GM23338 (cell line): ENCODE results near the gene IL13. TPM values are rescaled to one million over a fixed set of nuclear protein-coding genes. Genes with fewer than 3 reads are reported as not detected.

ENCODE experiments used
- ATAC-seq: fragments of 200-7000 bp; cut with Tn5 transposase; 3 replicates; pipeline ENCODE4 v1.9.1; 2020
- DNase-seq: peaks from one replicate; pipeline ENCODE4 v3.0.0-alpha.2; 2015; ENCODE audit warnings: low spot score
- H2AFZ ChIP-seq: fragments of 200-600 bp; sonication (generic); 2 replicates; pipeline ENCODE4 v1.8.0; 2016; ENCODE audit warnings: antibody characterized with exemption, mild to moderate bottlenecking, moderate library complexity
- H3F3A ChIP-seq: fragments of 200-600 bp; sonication (generic); replicated peaks from 2 replicates; pipeline ENCODE4 v1.8.0; 2017; ENCODE audit warnings: antibody characterized with exemption, mixed run types, low read depth
- H3K27ac ChIP-seq: fragments of 200-600 bp; sonication (generic); 2 replicates; pipeline ENCODE4 v1.6.1; 2016; ENCODE audit warnings: low read depth
- H3K27me3 ChIP-seq: fragments of 200-600 bp; sonication (generic); 2 replicates; pipeline ENCODE4 v1.8.0; 2016; ENCODE audit warnings: mild to moderate bottlenecking, mixed run types, moderate library complexity; ENCODE audit not compliant: insufficient read depth
- H3K36me3 ChIP-seq: fragments of 200-600 bp; sonication (generic); 2 replicates; pipeline ENCODE4 v1.8.0; 2016; ENCODE audit warnings: mild to moderate bottlenecking; ENCODE audit not compliant: insufficient read depth
- H3K4me1 ChIP-seq: fragments of 200-600 bp; sonication (generic); 2 replicates; pipeline ENCODE4 v1.8.0; 2016; ENCODE audit warnings: mild to moderate bottlenecking, moderate library complexity; ENCODE audit not compliant: insufficient read depth
- H3K4me2 ChIP-seq: fragments of 200-600 bp; sonication (generic); 2 replicates; pipeline ENCODE4 v1.7.1; 2017; ENCODE audit warnings: mixed run types
- H3K4me3 ChIP-seq: fragments of 200-600 bp; sonication (generic); 2 replicates; pipeline ENCODE4 v1.6.1; 2016; ENCODE audit warnings: mixed run types
- H3K79me2 ChIP-seq: fragments of 200-600 bp; sonication (generic); replicated peaks from 2 replicates; pipeline ENCODE4 v1.8.0; 2017; ENCODE audit warnings: mild to moderate bottlenecking; ENCODE audit not compliant: insufficient read depth
- H3K9me2 ChIP-seq: fragments of 200-600 bp; sonication (generic); 2 replicates; pipeline ENCODE4 v1.8.0; 2017; ENCODE audit not compliant: insufficient read depth
- H4K20me1 ChIP-seq: fragments of 200-600 bp; sonication (generic); replicated peaks from 2 replicates; pipeline ENCODE4 v1.8.0; 2017; ENCODE audit warnings: mild to moderate bottlenecking; ENCODE audit not compliant: insufficient read depth
- H3K27ac Mint-ChIP-seq: 2 replicates; pipeline ENCODE4 v1.8.0; 2020; ENCODE audit warnings: inconsistent platforms, mild to moderate bottlenecking, moderate library complexity, mixed read lengths
- H3K27me3 Mint-ChIP-seq: 3 replicates; pipeline ENCODE4 v1.8.0; 2022; ENCODE audit warnings: low read depth, mild to moderate bottlenecking, moderate library complexity, mixed read lengths, inconsistent platforms; ENCODE audit not compliant: insufficient read depth, poor library complexity
- H3K36me3 Mint-ChIP-seq: 3 replicates; pipeline ENCODE4 v1.8.0; 2021; ENCODE audit warnings: low read depth, mild to moderate bottlenecking, inconsistent platforms, moderate library complexity, mixed read lengths
- H3K4me1 Mint-ChIP-seq: 3 replicates; pipeline ENCODE4 v1.8.0; 2020; ENCODE audit warnings: mild to moderate bottlenecking, inconsistent platforms, mixed read lengths
- H3K4me3 Mint-ChIP-seq: 3 replicates; pipeline ENCODE4 v1.8.0; 2021; ENCODE audit warnings: moderate library complexity, mild to moderate bottlenecking, inconsistent platforms, mixed read lengths
- H3K9me3 Mint-ChIP-seq: 3 replicates; pipeline ENCODE4 v1.8.0; 2020; ENCODE audit warnings: moderate library complexity, mild to moderate bottlenecking, inconsistent platforms, mixed read lengths
- EZH2 ChIP-seq: fragments of 200-600 bp; sonication (generic); IDR thresholded peaks from one replicate; pipeline ENCODE4 v1.8.0; 2017; ENCODE audit warnings: antibody characterized with exemption, mild to moderate bottlenecking, low read depth; ENCODE audit not compliant: unreplicated experiment
- POLR2AphosphoS5 ChIP-seq: IDR thresholded peaks from 2 replicates; pipeline ENCODE4 v1.6.1; 2016; ENCODE audit warnings: antibody characterized with exemption, low read depth
- STAT1 ChIP-seq: IDR thresholded peaks from one replicate; pipeline ENCODE4 v1.6.1; 2016; ENCODE audit warnings: antibody characterized with exemption; ENCODE audit not compliant: unreplicated experiment
- ZNF331 ChIP-seq: fragments of 250-450 bp; sonication (Bioruptor Pico); IDR thresholded peaks from 2 replicates; pipeline ENCODE4 v1.5.0; 2020; ENCODE audit warnings: low read depth, mild to moderate bottlenecking, moderate library complexity
- polyA plus RNA-seq: library from polyadenylated mRNA; unstranded; fragments of >200 nt; fragmentation: Nextera tagmentation; extraction: Ambion mirVana; gene quantifications from 2 replicates; pipeline ENCODE4 v1.2.1, GENCODE V29; 2016
- total RNA-seq: library from RNA; depleted of rRNA; stranded (reverse); fragments of >200 nt; shearing (Covaris generic); gene quantifications from 2 replicates; pipeline ENCODE4 v1.2.3, GENCODE V29; 2014
- TF ChIP-seq, protein P1 (sequence below), 2 experiments: fragments of 200-600 bp in 1 of 2; sonication (generic) in 1 of 2; conservative IDR thresholded peaks; 2 replicates each; pipeline versions ENCODE4 v1.5.1 to v1.6.1; 2016 to 2017; ENCODE audit warnings: antibody characterized with exemption in 2 of 2, low read depth in 2 of 2, mild to moderate bottlenecking in 2 of 2, moderate library complexity in 1 of 2
- TF ChIP-seq, protein P2 (sequence below): IDR thresholded peaks from 2 replicates; pipeline ENCODE4 v1.6.1; 2016; ENCODE audit warnings: antibody characterized with exemption
- TF ChIP-seq, protein P3 (sequence below): fragments of 250-450 bp; sonication (Bioruptor Pico); IDR thresholded peaks from 2 replicates; pipeline ENCODE4 v1.5.0; 2020; ENCODE audit warnings: mild to moderate bottlenecking, moderate library complexity

IL13 gene
- total and polyA plus RNA-seq, 2 experiments from 2014 or later: not detected

DNA sequence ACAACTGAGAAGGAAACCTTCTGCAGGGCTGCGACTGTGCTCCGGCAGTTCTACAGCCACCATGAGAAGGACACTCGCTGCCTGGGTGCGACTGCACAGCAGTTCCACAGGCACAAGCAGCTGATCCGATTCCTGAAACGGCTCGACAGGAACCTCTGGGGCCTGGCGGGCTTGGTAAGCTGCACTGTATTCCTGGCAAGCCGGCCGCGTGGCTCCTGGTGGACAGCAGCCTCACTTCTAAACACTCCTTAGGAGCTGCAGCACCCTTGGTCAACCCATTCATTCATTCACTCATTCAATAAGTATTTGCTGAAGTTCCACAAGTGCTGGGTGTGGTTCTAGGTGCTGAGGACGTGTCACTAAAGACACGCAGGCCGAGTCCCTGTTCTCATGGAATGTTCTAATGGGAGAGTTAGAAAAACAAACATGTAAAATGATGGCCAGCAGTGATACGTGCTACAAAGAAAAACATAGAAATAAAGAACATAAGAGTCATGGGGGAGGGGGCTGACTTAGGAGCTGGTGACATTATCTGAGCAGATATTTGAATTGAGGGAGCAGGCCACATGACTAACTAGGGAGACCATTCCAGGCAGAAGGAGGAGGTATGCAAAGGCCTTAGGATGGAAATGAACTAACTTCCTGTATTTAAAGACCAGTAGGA is 21.9 kb downstream of the IL13 start:
- no peak overlapping the region for H2AFZ ChIP-seq
- H3K9me2 ChIP-seq: no peaks in the 10 kb centered on the region
- Mint-ChIP-seq H3K4me3 (no peak overlapping the region), H3K27ac (no peak overlapping the region), H3K4me1 (peaks cover 6% of the 10 kb centered on the region), H3K9me3 (no peaks in the 10 kb centered on the region), H3K27me3 (no peaks in the 10 kb centered on the region), H3K36me3 (no peaks in the 10 kb centered on the region)
- H3K4me2 ChIP-seq: no peak overlapping the region
- TF ChIP-seq EZH2: no peak
- H3K4me1 ChIP-seq: no peaks in the 10 kb centered on the region
- H3K36me3 ChIP-seq: no peaks in the 10 kb centered on the region
- H3K79me2 ChIP-seq: no peaks in the 10 kb centered on the region
- H3F3A ChIP-seq: no peaks in the 10 kb centered on the region
- no peak overlapping the region for H3K4me3 ChIP-seq
- no peak overlapping the region for H3K27ac ChIP-seq
- no peaks in the 10 kb centered on the region for H3K27me3 ChIP-seq
- DNase-seq: no peak
- ATAC-seq: no peak
- no peaks in the 10 kb centered on the region for H4K20me1 ChIP-seq

DNA sequence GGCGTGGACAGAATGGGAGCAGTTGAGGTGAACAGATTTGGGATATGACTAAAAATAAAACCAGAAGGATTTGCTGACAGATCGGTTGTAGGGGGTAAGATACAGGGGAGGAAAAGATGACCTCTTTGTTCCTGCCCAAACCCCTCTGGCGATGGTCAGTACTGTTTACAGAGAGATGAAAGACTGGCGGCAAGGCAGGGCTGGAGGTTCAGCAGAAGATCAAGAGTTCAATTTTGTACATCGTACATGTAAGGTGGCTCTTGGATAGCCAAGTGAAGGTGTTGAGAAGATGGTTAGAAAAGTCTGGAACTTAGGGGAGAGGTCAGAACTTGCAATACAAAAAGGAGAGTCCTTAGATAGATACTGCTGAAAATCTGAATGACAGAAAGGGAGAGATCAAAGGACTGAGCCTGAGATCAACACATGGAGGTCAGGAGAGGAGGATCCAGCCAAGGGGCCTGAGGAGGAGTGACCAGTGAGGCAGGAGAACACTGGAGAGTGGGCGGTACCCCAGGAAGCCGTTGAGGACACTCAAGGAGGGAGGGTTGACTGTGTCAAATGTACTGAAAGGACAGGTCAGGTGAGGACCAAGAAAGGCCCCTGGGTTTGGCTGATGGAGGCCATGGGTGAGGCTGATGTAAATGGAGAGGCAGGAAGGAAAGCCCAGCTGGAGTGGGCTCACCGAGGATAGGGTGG is 23.0 kb downstream of the IL13 start:
- Histone ChIP-seq H3K27ac (no peak overlapping the region), H2AFZ (no peak overlapping the region), H3K9me2 (no peaks in the 10 kb centered on the region), H3K4me3 (no peak overlapping the region), H3K4me1 (no peaks in the 10 kb centered on the region), H3K79me2 (no peaks in the 10 kb centered on the region), H3K4me2 (no peak overlapping the region), H4K20me1 (no peaks in the 10 kb centered on the region), H3K36me3 (no peaks in the 10 kb centered on the region), H3F3A (no peaks in the 10 kb centered on the region), H3K27me3 (no peaks in the 10 kb centered on the region)
- H3K4me3 Mint-ChIP-seq: no peak overlapping the region
- H3K4me1 Mint-ChIP-seq: peaks cover 6% of the 10 kb centered on the region
- no peaks in the 10 kb centered on the region for H3K36me3 Mint-ChIP-seq
- H3K27ac Mint-ChIP-seq: 0 out of 2 replicates have a peak overlapping the region, but pooled peaks have one; percentile 37
- ATAC-seq (no peak), DNase-seq (no peak)
- no peaks in the 10 kb centered on the region for H3K9me3 Mint-ChIP-seq
- no peaks in the 10 kb centered on the region for H3K27me3 Mint-ChIP-seq
- TF ChIP-seq POLR2AphosphoS5: no peak
- TF ChIP-seq ZNF331 (CRISPR knock-in tag): no peak
- TF ChIP-seq, protein P1, sequence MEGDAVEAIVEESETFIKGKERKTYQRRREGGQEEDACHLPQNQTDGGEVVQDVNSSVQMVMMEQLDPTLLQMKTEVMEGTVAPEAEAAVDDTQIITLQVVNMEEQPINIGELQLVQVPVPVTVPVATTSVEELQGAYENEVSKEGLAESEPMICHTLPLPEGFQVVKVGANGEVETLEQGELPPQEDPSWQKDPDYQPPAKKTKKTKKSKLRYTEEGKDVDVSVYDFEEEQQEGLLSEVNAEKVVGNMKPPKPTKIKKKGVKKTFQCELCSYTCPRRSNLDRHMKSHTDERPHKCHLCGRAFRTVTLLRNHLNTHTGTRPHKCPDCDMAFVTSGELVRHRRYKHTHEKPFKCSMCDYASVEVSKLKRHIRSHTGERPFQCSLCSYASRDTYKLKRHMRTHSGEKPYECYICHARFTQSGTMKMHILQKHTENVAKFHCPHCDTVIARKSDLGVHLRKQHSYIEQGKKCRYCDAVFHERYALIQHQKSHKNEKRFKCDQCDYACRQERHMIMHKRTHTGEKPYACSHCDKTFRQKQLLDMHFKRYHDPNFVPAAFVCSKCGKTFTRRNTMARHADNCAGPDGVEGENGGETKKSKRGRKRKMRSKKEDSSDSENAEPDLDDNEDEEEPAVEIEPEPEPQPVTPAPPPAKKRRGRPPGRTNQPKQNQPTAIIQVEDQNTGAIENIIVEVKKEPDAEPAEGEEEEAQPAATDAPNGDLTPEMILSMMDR (conservative IDR thresholded peaks at IDR 0.05; ENCODE audit: low read depth in 2 of 2): no peak
- TF ChIP-seq, protein P2, sequence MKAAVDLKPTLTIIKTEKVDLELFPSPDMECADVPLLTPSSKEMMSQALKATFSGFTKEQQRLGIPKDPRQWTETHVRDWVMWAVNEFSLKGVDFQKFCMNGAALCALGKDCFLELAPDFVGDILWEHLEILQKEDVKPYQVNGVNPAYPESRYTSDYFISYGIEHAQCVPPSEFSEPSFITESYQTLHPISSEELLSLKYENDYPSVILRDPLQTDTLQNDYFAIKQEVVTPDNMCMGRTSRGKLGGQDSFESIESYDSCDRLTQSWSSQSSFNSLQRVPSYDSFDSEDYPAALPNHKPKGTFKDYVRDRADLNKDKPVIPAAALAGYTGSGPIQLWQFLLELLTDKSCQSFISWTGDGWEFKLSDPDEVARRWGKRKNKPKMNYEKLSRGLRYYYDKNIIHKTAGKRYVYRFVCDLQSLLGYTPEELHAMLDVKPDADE: no peak
- TF ChIP-seq STAT1: no peak

DNA sequence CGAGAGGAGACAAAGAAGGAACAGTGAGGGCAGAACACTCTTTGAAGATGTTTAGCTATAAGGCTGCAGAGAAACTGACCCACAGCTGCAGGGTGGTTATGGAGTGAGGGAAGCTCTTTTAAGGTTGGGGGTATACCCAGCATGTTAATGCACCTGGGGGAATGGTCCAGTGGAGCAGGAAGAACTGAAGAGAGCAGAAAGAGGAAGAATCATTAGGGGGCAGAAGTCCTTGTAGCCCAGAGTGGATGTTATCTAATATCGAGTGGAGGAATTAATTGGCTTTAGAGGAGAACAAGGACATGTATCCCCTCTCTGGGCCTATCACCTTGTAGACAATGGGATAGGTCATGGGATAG is 23.5 kb downstream of the IL13 start:
- H3K27me3 ChIP-seq: no peaks in the 10 kb centered on the region
- no peak overlapping the region for H3K4me3 ChIP-seq
- no peak overlapping the region for H3K27ac ChIP-seq
- no peaks in the 10 kb centered on the region for H3K9me2 ChIP-seq
- Mint-ChIP-seq H3K27ac (no peak overlapping the region), H3K9me3 (no peaks in the 10 kb centered on the region), H3K4me1 (peaks cover 6% of the 10 kb centered on the region), H3K27me3 (no peaks in the 10 kb centered on the region), H3K4me3 (no peak overlapping the region), H3K36me3 (no peaks in the 10 kb centered on the region)
- H3K4me2 ChIP-seq: no peak overlapping the region
- H3K79me2 ChIP-seq: no peaks in the 10 kb centered on the region
- H4K20me1 ChIP-seq: no peaks in the 10 kb centered on the region
- H3K4me1 ChIP-seq: no peaks in the 10 kb centered on the region
- H2AFZ ChIP-seq: no peak overlapping the region
- ATAC-seq (no peak), DNase-seq (no peak)
- no peaks in the 10 kb centered on the region for H3K36me3 ChIP-seq
- no peaks in the 10 kb centered on the region for H3F3A ChIP-seq
- TF ChIP-seq, protein P3, sequence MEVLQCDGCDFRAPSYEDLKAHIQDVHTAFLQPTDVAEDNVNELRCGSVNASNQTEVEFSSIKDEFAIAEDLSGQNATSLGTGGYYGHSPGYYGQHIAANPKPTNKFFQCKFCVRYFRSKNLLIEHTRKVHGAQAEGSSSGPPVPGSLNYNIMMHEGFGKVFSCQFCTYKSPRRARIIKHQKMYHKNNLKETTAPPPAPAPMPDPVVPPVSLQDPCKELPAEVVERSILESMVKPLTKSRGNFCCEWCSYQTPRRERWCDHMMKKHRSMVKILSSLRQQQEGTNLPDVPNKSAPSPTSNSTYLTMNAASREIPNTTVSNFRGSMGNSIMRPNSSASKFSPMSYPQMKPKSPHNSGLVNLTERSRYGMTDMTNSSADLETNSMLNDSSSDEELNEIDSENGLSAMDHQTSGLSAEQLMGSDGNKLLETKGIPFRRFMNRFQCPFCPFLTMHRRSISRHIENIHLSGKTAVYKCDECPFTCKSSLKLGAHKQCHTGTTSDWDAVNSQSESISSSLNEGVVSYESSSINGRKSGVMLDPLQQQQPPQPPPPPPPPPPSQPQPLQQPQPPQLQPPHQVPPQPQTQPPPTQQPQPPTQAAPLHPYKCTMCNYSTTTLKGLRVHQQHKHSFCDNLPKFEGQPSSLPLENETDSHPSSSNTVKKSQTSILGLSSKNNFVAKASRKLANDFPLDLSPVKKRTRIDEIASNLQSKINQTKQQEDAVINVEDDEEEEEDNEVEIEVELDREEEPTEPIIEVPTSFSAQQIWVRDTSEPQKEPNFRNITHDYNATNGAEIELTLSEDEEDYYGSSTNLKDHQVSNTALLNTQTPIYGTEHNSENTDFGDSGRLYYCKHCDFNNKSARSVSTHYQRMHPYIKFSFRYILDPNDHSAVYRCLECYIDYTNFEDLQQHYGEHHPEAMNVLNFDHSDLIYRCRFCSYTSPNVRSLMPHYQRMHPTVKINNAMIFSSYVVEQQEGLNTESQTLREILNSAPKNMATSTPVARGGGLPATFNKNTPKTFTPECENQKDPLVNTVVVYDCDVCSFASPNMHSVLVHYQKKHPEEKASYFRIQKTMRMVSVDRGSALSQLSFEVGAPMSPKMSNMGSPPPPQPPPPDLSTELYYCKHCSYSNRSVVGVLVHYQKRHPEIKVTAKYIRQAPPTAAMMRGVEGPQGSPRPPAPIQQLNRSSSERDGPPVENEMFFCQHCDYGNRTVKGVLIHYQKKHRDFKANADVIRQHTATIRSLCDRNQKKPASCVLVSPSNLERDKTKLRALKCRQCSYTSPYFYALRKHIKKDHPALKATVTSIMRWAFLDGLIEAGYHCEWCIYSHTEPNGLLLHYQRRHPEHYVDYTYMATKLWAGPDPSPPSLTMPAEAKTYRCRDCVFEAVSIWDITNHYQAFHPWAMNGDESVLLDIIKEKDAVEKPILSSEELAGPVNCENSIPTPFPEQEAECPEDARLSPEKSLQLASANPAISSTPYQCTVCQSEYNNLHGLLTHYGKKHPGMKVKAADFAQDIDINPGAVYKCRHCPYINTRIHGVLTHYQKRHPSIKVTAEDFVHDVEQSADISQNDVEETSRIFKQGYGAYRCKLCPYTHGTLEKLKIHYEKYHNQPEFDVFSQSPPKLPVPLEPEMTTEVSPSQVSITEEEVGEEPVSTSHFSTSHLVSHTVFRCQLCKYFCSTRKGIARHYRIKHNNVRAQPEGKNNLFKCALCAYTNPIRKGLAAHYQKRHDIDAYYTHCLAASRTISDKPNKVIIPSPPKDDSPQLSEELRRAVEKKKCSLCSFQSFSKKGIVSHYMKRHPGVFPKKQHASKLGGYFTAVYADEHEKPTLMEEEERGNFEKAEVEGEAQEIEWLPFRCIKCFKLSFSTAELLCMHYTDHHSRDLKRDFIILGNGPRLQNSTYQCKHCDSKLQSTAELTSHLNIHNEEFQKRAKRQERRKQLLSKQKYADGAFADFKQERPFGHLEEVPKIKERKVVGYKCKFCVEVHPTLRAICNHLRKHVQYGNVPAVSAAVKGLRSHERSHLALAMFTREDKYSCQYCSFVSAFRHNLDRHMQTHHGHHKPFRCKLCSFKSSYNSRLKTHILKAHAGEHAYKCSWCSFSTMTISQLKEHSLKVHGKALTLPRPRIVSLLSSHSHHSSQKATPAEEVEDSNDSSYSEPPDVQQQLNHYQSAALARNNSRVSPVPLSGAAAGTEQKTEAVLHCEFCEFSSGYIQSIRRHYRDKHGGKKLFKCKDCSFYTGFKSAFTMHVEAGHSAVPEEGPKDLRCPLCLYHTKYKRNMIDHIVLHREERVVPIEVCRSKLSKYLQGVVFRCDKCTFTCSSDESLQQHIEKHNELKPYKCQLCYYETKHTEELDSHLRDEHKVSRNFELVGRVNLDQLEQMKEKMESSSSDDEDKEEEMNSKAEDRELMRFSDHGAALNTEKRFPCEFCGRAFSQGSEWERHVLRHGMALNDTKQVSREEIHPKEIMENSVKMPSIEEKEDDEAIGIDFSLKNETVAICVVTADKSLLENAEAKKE: no peak
